Keratinocyte (primary cell): ENCODE results near the gene GIMAP8.

Experiments used
- CTCF ChIP-seq, 3 experiments: IDR thresholded peaks in 1 of 3; conservative IDR thresholded peaks in 1 of 3; optimal IDR thresholded peaks in 1 of 3; 2 replicates in 2 of 3; 3 replicates in 1 of 3; pipeline versions ENCODE3 to v1.5.1; 2011; ENCODE audit warnings: low read length in 3 of 3, mild to moderate bottlenecking in 3 of 3, moderate library complexity in 2 of 3, control low read depth in 1 of 3, inconsistent platforms in 1 of 3; ENCODE audit not compliant: insufficient read depth in 2 of 3; ENCODE audit errors: extremely low read depth in 1 of 3
- EZH2 ChIP-seq: IDR thresholded peaks from one replicate; pipeline ENCODE4 v1.6.1; 2012; ENCODE audit warnings: inconsistent platforms, mild to moderate bottlenecking, low read length, moderate library complexity

- TF ChIP-seq CTCF (optimal IDR thresholded peaks at IDR 0.05 in 1 of 3, IDR thresholded peaks at IDR 0.05 in 1 of 3, conservative IDR thresholded peaks at IDR 0.05 in 1 of 3; ENCODE audit: extremely low read depth in 1 of 3, insufficient read depth in 2 of 3, low read length in 3 of 3) (no peak), EZH2 (no peak)
These were observed 10.5 kb upstream of the GIMAP8 start for GRCh38 chr7:150439967-150440366.
